GM23338 (cell line): Measurements from ENCODE around the gene TET2.

ENCODE experiments used
- ETS1 ChIP-seq: IDR thresholded peaks from 2 replicates; pipeline ENCODE4 v1.6.1; 2016; ENCODE audit warnings: antibody characterized with exemption
- EZH2 ChIP-seq: fragments of 200-600 bp; sonication (generic); IDR thresholded peaks from one replicate; pipeline ENCODE4 v1.8.0; 2017; ENCODE audit warnings: antibody characterized with exemption, mild to moderate bottlenecking, low read depth; ENCODE audit not compliant: unreplicated experiment
- EZH2phosphoT487 ChIP-seq: fragments of 200-600 bp; sonication (generic); IDR thresholded peaks from one replicate; pipeline ENCODE4 v1.8.1; 2018; ENCODE audit warnings: antibody characterized with exemption; ENCODE audit not compliant: unreplicated experiment
- POLR2AphosphoS5 ChIP-seq: IDR thresholded peaks from 2 replicates; pipeline ENCODE4 v1.6.1; 2016; ENCODE audit warnings: antibody characterized with exemption, low read depth
- ZNF331 ChIP-seq: fragments of 250-450 bp; sonication (Bioruptor Pico); IDR thresholded peaks from 2 replicates; pipeline ENCODE4 v1.5.0; 2020; ENCODE audit warnings: low read depth, mild to moderate bottlenecking, moderate library complexity
- TF ChIP-seq, protein P1 (sequence below), 2 experiments: fragments of 200-600 bp in 1 of 2; sonication (generic) in 1 of 2; conservative IDR thresholded peaks; 2 replicates each; pipeline versions ENCODE4 v1.5.1 to v1.6.1; 2016 to 2017; ENCODE audit warnings: antibody characterized with exemption in 2 of 2, low read depth in 2 of 2, mild to moderate bottlenecking in 2 of 2, moderate library complexity in 1 of 2

GRCh38 chr4:105206214-105206613 is 59.5 kb downstream of the TET2 start:
- TF ChIP-seq POLR2AphosphoS5 (no peak), EZH2 (no peak), ZNF331 (no peak), ETS1 (no peak), EZH2phosphoT487 (no peak)
- TF ChIP-seq, protein P1, sequence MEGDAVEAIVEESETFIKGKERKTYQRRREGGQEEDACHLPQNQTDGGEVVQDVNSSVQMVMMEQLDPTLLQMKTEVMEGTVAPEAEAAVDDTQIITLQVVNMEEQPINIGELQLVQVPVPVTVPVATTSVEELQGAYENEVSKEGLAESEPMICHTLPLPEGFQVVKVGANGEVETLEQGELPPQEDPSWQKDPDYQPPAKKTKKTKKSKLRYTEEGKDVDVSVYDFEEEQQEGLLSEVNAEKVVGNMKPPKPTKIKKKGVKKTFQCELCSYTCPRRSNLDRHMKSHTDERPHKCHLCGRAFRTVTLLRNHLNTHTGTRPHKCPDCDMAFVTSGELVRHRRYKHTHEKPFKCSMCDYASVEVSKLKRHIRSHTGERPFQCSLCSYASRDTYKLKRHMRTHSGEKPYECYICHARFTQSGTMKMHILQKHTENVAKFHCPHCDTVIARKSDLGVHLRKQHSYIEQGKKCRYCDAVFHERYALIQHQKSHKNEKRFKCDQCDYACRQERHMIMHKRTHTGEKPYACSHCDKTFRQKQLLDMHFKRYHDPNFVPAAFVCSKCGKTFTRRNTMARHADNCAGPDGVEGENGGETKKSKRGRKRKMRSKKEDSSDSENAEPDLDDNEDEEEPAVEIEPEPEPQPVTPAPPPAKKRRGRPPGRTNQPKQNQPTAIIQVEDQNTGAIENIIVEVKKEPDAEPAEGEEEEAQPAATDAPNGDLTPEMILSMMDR (conservative IDR thresholded peaks at IDR 0.05; ENCODE audit: low read depth in 2 of 2), result peak in 1 of 2 experiments; percentile 35; a peak in 2 of 4 replicates
